ENCODE data around the gene PPA1. TPM values are rescaled to one million over a fixed set of nuclear protein-coding genes. Genes with fewer than 3 reads are reported as not detected.

PPA1 gene
- 234 TPM for total RNA-seq (2021; ENCODE audit: unreplicated experiment)
- 143 and 188 TPM in 2 replicates for polyA plus RNA-seq (2012)
- Bru-seq, nascent RNA: percentile 91 among the genes with signal in this experiment
- BruChase-seq, experiment 1, labeled RNA remaining after a 6-hour chase: percentile 89 among the genes with signal in this experiment
- percentile 78 among the genes with signal in this experiment for BruChase-seq, experiment 2, labeled RNA remaining after a 2-hour chase
- long read RNA-seq, transcript PPA1-202 (11 exons, 1,295 nt): major isoform, 199 of 215 reads
- long read RNA-seq, partial matches to known transcripts: 6 of 215 reads
- long read RNA-seq, other reads (novel, unspliced or antisense): 10 of 215 reads

DNA sequence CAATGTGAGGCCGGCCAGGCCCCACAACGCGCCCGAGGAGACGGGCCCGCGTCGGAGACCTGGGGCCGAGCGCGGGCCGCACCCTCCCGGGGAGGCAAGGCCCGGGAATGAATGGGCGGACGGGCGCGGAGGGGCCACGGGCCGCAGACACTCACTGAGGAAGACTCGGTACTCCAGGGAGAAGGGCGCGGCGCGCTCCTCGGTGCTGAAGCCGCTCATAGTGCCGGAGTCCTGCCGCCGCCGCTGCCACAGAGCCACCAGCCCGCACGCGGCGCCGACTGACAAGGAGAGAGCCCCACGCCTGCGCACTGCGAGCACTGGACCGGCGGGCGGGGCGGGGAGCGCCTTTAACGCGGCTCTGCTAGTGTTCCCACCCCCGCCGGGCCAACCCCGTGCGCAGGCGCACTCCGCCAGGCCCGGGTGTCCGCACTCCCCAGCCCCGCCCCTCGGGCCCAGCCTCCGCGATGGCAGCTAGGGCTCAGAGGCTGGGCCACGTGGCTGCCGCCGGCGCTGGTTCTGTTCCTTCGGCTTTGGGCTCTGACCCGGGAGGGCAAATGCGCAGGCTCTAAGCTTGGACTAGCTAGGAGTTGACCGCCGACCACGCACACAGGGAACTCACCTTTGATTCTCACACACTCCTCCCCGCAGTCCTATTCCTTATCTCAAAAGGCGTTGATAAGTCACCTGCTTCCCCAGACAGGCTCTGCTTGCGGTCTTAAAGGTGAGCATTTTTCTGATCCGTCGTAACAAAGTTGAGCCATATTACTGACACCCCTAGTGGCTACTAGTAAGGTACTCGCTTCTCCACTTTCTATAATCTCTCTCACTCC lies at the start of gene PPA1:
TSS of gene PPA1 (minus strand) at position 321 of the 830 bp plus-strand sequence. CDS start at position 219, 102 bp downstream.
- Histone ChIP-seq H3K4me1 (ENCODE audit: control insufficient read depth in 1 of 2, insufficient read depth in 2 of 2, low read length in 2 of 2) (peaks cover 0 to 19% of the 10 kb centered on the region in 2 experiments; a peak in 3 of 4 replicates), H3K27me3 (ENCODE audit: insufficient read depth, low read length) (no peaks in the 10 kb centered on the region), H4K20me1 (ENCODE audit: insufficient read depth) (no peaks in the 10 kb centered on the region; the same call in 1 of the 2 replicates), H3K9me2 (ENCODE audit: insufficient read depth) (no peaks in the 10 kb centered on the region), H3K36me3 (ENCODE audit: control insufficient read depth in 1 of 2, insufficient read depth in 2 of 2, low read length in 2 of 2) (peaks cover 3 to 12% of the 10 kb centered on the region in 2 experiments; a peak in 2 of 4 replicates), H3K9me3 (ENCODE audit: control insufficient read depth in 1 of 2, insufficient read depth in 1 of 2, low read depth in 1 of 2, low read length in 2 of 2) (no peaks in the 10 kb centered on the region), H3K27ac (ENCODE audit: low read depth, low read length) (peak within 1 kb of the TSS; percentile 80), H3K79me2 (ENCODE audit: insufficient read depth, low read length) (peaks cover 49% of the 10 kb centered on the region), H3K4me3 (replicated peaks in 1 of 2; ENCODE audit: low read depth in 1 of 2, low read length in 2 of 2) (peak within 1 kb of the TSS; percentile 89 to 95), H3K4me2 (ENCODE audit: low read length) (peak within 1 kb of the TSS; percentile 96), H2AFZ (ENCODE audit: low read depth, low read length, poor library complexity, severe bottlenecking) (peak within 1 kb of the TSS; percentile 83), H3K9ac (ENCODE audit: low read length) (peak within 1 kb of the TSS; percentile 93)
- ChIA-PET RAD21 (ENCODE audit: low non-redundant PET in 1 of 2, low total read pairs in 2 of 2, uncharacterized antibody in 2 of 2, unreplicated experiment in 2 of 2) (interaction anchor here in 1 of 2 experiments (0.5 kb wide), 1 partner anchor 8 kb away, joined by 4 read pairs; no protein-coding TSS in a partner anchor), CTCF (interaction anchor here (0.8 to 3.1 kb wide), 6 partner anchors 12 to 131 kb away, joined by 3 to 16 read pairs (median 4); no protein-coding TSS in a partner anchor), POLR2A (interaction anchor here (0.8 to 2.5 kb wide), 4 partner anchors 11 to 32 kb away, joined by 3 to 19 read pairs (median 3); no protein-coding TSS in a partner anchor)
- TSS peak; percentile 89 for BruUV-seq (replicated peaks)
- peak; percentile 92 for ATAC-seq
- intact Hi-C loops (cut with micrococcal nuclease): no loop called here
- peak; percentile 90 for DNase-seq (ENCODE audit: low read depth, low spot score)
- peak; percentile 79 for TF ChIP-seq SIN3A (IDR thresholded peaks at IDR 0.05; ENCODE audit: low read depth)
- TF ChIP-seq CBX3 (IDR thresholded peaks at IDR 0.05; ENCODE audit: low read depth): no peak; the same call in 1 of the 2 replicates
- no peak for TF ChIP-seq TCF7L2 (IDR thresholded peaks at IDR 0.05; ENCODE audit: borderline replicate concordance, extremely low read depth, insufficient read depth, insufficient read length)
- TF ChIP-seq POLR2AphosphoS5 (IDR thresholded peaks at IDR 0.05; ENCODE audit: low read depth, low read length): peak; percentile 95
- TF ChIP-seq, protein P1, sequence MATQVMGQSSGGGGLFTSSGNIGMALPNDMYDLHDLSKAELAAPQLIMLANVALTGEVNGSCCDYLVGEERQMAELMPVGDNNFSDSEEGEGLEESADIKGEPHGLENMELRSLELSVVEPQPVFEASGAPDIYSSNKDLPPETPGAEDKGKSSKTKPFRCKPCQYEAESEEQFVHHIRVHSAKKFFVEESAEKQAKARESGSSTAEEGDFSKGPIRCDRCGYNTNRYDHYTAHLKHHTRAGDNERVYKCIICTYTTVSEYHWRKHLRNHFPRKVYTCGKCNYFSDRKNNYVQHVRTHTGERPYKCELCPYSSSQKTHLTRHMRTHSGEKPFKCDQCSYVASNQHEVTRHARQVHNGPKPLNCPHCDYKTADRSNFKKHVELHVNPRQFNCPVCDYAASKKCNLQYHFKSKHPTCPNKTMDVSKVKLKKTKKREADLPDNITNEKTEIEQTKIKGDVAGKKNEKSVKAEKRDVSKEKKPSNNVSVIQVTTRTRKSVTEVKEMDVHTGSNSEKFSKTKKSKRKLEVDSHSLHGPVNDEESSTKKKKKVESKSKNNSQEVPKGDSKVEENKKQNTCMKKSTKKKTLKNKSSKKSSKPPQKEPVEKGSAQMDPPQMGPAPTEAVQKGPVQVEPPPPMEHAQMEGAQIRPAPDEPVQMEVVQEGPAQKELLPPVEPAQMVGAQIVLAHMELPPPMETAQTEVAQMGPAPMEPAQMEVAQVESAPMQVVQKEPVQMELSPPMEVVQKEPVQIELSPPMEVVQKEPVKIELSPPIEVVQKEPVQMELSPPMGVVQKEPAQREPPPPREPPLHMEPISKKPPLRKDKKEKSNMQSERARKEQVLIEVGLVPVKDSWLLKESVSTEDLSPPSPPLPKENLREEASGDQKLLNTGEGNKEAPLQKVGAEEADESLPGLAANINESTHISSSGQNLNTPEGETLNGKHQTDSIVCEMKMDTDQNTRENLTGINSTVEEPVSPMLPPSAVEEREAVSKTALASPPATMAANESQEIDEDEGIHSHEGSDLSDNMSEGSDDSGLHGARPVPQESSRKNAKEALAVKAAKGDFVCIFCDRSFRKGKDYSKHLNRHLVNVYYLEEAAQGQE (IDR thresholded peaks at IDR 0.05; ENCODE audit: low read depth): no peak
- no peak for TF ChIP-seq RAD21 (IDR thresholded peaks at IDR 0.05; ENCODE audit: low read depth)
- TF ChIP-seq EGR1 (IDR thresholded peaks at IDR 0.05; ENCODE audit: low read depth): peak; percentile 84
- TF ChIP-seq, protein P2, sequence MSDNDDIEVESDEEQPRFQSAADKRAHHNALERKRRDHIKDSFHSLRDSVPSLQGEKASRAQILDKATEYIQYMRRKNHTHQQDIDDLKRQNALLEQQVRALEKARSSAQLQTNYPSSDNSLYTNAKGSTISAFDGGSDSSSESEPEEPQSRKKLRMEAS (IDR thresholded peaks at IDR 0.05): peak; percentile 98
- TF ChIP-seq, protein P3, sequence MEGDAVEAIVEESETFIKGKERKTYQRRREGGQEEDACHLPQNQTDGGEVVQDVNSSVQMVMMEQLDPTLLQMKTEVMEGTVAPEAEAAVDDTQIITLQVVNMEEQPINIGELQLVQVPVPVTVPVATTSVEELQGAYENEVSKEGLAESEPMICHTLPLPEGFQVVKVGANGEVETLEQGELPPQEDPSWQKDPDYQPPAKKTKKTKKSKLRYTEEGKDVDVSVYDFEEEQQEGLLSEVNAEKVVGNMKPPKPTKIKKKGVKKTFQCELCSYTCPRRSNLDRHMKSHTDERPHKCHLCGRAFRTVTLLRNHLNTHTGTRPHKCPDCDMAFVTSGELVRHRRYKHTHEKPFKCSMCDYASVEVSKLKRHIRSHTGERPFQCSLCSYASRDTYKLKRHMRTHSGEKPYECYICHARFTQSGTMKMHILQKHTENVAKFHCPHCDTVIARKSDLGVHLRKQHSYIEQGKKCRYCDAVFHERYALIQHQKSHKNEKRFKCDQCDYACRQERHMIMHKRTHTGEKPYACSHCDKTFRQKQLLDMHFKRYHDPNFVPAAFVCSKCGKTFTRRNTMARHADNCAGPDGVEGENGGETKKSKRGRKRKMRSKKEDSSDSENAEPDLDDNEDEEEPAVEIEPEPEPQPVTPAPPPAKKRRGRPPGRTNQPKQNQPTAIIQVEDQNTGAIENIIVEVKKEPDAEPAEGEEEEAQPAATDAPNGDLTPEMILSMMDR (IDR thresholded peaks at IDR 0.05 in 2 of 3, conservative IDR thresholded peaks at IDR 0.05 in 1 of 3; ENCODE audit: borderline replicate concordance in 1 of 3, insufficient read depth in 1 of 3, low read depth in 2 of 3, low read length in 2 of 3): peak in 1 of 3 experiments; percentile 39; a peak in 3 of 6 replicates
- peak; percentile 83 for TF ChIP-seq YY1 (IDR thresholded peaks at IDR 0.05; ENCODE audit: extremely low read depth, insufficient replicate concordance, low read depth, low read length)
- TF ChIP-seq POLR2A (IDR thresholded peaks at IDR 0.05; ENCODE audit: borderline replicate concordance, extremely low read depth, insufficient read depth, insufficient read length): peak; percentile 87
- TF ChIP-seq EZH2 (IDR thresholded peaks at IDR 0.05): no peak
- TF ChIP-seq CEBPB (IDR thresholded peaks at IDR 0.05; ENCODE audit: low read depth): no peak
- peak; percentile 96 for TF ChIP-seq ZFX (IDR thresholded peaks at IDR 0.05)
- no peak for TF ChIP-seq FOSL1 (IDR thresholded peaks at IDR 0.05; ENCODE audit: low read depth)
- no peak for TF ChIP-seq EZH2phosphoT487 (IDR thresholded peaks at IDR 0.05; ENCODE audit: borderline replicate concordance)

Measured in HCT116 (cell line).